ENCODE data around the gene SMIM36. TPM values are rescaled to one million over a fixed set of nuclear protein-coding genes. Genes with fewer than 3 reads are reported as not detected.

The SMIM36 gene
- total and polyA plus RNA-seq, 10 of the 15 experiments (the other 5 are each of a cell fraction or from before 2014, with no cell fraction given) = not detected

- TF ChIP-seq E2F8 (IDR thresholded peaks at IDR 0.05; ENCODE audit: low read depth, partially characterized antibody) (no peak), TCF7 (IDR thresholded peaks at IDR 0.05; ENCODE audit: borderline replicate concordance) (no peak), ZNF592 (IDR thresholded peaks at IDR 0.05) (no peak), ZNF217 (IDR thresholded peaks at IDR 0.05) (peak; percentile 95), NFYB (IDR thresholded peaks at IDR 0.05; ENCODE audit: insufficient read depth, low read depth, low read length) (no peak), RELB (IDR thresholded peaks at IDR 0.05; ENCODE audit: low read depth) (no peak), HSF1 (IDR thresholded peaks at IDR 0.05; ENCODE audit: low read depth, low read length) (no peak), NR2C2 (IDR thresholded peaks at IDR 0.05; ENCODE audit: borderline replicate concordance, control insufficient read depth, insufficient read length, low read depth) (no peak), IKZF2 (IDR thresholded peaks at IDR 0.05) (no peak; a peak in 1 of 4 replicates), CTCF (IDR thresholded peaks at IDR 0.05 in 2 of 3, conservative IDR thresholded peaks at IDR 0.05 in 1 of 3; ENCODE audit: control insufficient read depth in 2 of 3, extremely low read depth in 1 of 3, insufficient read depth in 1 of 3, low read depth in 3 of 3, low read length in 3 of 3) (no peak), USF1 (IDR thresholded peaks at IDR 0.05; ENCODE audit: borderline replicate concordance, extremely low read length, insufficient read depth, low read depth, low read length) (no peak), ETV6 (conservative IDR thresholded peaks at IDR 0.05 in 1 of 2, IDR thresholded peaks at IDR 0.05 in 1 of 2; ENCODE audit: borderline replicate concordance in 1 of 2, low read depth in 1 of 2) (peak in 1 of 2 experiments; percentile 71; a peak in 1 of 4 replicates), NFIC (IDR thresholded peaks at IDR 0.05; ENCODE audit: low read depth, low read length) (peak; percentile 31; the same call in 1 of the 2 replicates), MEF2B (IDR thresholded peaks at IDR 0.05; ENCODE audit: partially characterized antibody, poor library complexity, severe bottlenecking) (peak; percentile 20), SIX5 (IDR thresholded peaks at IDR 0.05; ENCODE audit: low read depth, low read length, severe bottlenecking) (no peak)
These were observed 47.7 kb downstream of the SMIM36 start (continued) for GRCh38 chr17:55463600-55463999.
